ENCODE measurements around the gene WWTR1. TPM values are rescaled to one million over a fixed set of nuclear protein-coding genes. Genes with fewer than 3 reads are reported as not detected.

Gene WWTR1
- 136 to 167 TPM (median 150 TPM) in 5 replicates for total RNA-seq (2022; extraction: Qiagen RNA extraction)

DNA sequence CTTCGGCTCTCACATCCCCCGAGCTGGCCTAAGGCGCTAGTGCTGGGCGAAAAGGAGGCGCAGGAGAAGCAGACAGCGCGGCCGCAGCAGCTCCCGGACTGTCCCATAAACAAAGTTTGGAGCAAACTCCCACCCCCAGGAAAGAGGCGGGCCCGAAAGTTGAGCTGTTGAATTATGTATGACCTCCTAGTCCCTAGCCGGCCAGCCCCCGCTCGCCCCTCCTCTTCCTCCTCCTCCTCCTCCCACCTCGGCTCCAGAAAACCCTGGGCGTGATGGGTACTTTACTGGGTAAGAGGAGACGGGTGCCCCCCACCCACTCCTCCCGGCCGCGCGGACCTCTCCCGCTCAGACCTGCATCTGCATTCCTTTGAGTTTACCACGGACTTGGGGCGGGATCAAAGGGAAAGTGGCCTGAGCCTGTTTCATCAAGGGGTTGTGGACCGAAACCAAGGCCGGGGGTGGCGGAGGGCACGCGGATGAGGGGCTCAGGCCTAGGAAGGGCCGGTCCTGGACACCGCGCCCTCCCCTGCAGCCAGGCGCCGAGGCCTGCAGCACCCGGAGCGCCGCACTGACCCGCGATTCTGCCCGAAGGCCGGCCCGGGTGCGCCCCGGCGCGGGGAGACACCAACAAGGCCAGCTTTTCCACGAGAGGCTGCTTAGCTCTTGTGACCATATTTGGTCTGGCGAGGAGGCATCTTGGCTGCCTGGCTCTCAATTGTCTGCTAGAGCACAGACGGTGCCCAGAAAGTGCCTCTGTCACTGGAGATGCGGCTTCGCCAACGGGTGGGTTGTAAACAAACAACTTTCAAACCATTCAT lies at the start of gene WWTR1:
Gene WWTR1, minus strand, starts transcription at position 100 of the 818 bp plus-strand sequence. CDS start 719 bp downstream, outside the sequence.

DNA sequence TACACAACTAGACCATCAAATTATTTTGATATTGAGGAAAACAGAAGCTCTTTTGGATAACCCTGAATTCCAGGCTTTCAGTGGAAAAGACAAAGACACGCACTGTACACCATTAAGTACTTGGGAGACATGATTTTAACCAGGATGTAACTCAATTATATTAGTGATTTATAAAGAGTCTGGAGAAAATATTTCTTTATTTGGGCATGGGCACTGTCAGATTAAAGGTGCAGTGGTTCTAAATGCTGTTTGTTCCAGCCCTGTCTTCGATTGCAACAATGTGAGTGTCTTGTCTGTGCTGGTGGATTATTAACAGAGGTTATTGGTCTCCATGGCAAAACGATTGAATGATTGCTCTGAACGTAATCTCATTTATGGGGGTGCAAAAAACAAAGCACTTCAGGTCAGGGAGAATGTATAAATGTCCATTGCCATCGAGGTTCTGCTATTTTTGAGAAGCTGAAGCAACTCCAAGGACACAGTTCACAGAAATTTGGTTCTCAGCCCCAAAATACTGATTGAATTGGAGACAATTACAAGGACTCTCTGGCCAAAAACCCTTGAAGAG lies 183.5 kb downstream of the WWTR1 start, which contains the start of gene TM4SF4:
Gene TM4SF4, plus strand, starts transcription at position 448 of the 568 bp plus-strand sequence. CDS start 181 bp downstream, outside the sequence.

Other genes starting within 250 kb of the WWTR1 start
- gene TM4SF4, start 183.3 kb downstream of the WWTR1 start, total RNA-seq (2022; extraction: Qiagen RNA extraction): 25.7 to 46.4 TPM (median 34.4 TPM) in 5 replicates
- 29.1 to 39.1 TPM (median 35.1 TPM) in 5 replicates for gene COMMD2, start 94.5 kb upstream of the WWTR1 start, total RNA-seq (2022; extraction: Qiagen RNA extraction)
- gene ANKUB1, start 134.5 kb upstream of the WWTR1 start, total RNA-seq (2022; extraction: Qiagen RNA extraction): not detected in 5 replicates
- 32.7 to 56.1 TPM (median 37.2 TPM) in 5 replicates for gene RNF13, start 155.2 kb upstream of the WWTR1 start, total RNA-seq (2022; extraction: Qiagen RNA extraction)